SIG-M5 treated with dmso at 0.1 percent for 504 hours (cell line): ENCODE results near the gene VASP.
"Not testable (repeated sequence)": the region's sequence is repeated elsewhere in the genome, so short reads cannot be mapped to it uniquely, and the experiment has no call there.

Experiments
- DNase-seq: peaks from one replicate; lab custom pipeline; 2025; ENCODE audit not compliant: unreplicated experiment; lab: John Stamatoyannopoulos, UW

Gene VASP

DNA sequence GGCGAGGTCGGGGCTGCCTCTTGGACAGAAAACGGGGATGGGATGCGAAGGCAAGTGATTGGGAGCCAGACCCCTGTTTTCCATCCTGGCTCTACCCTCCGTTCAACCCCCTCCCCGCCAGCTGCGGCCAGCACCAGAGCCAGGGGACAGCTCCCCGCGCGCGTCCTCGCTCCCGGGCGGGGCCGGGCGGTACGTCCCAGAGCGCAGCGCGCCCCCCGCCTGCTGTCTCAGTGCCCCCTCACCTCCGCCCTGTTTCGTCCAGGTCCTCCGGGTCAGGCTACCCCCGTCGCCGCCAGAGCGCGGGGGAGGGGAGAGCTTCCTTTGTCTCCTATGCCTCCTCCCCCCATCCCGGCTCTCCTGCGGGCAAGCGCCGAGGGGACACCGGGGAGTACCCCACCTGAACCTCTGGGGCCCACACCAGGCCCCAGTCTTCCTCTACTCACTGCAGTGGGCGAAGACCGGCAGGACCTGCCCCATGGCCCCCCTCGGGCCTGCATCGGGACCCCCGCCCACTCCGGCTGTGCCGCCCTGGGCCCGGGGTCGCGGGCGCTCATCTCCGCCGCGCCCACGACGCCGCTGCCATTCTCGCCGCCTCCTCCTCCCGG, 10.8 kb upstream of the VASP start:
- DNase-seq, result no peak

DNA sequence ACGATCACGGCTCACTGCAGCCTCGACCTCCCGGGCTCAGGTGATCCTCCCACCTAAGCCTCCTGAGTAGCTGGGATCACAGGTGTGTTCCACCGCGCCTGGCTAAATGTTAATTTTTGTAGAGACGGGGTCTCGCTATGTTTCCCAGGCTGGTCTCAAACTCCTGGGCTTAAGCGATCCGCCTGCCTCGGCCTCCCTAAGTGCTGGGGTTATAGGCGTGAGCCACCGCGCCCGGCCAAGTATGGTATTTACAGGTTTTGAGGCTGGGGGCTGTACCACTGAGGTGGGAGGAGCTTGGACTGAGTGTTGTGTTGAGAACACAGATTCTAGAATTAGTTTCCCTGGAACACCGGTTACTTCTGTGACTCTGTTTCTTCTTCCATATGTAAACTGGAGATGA, 9.5 kb upstream of the VASP start:
- DNase-seq, result no peak

- DNase-seq, result peak; percentile 33
Measured at GRCh38 chr19:45498411-45499195, 8.7 kb upstream of the VASP start, which contains the start of gene PPM1N. TSS of gene PPM1N (plus strand) at chr19:45498443. CDS start at chr19:45498473, 30 bp downstream.

- no peak for DNase-seq
Measured at GRCh38 chr19:45499196-45500180, 7.8 kb upstream of the VASP start.

DNA sequence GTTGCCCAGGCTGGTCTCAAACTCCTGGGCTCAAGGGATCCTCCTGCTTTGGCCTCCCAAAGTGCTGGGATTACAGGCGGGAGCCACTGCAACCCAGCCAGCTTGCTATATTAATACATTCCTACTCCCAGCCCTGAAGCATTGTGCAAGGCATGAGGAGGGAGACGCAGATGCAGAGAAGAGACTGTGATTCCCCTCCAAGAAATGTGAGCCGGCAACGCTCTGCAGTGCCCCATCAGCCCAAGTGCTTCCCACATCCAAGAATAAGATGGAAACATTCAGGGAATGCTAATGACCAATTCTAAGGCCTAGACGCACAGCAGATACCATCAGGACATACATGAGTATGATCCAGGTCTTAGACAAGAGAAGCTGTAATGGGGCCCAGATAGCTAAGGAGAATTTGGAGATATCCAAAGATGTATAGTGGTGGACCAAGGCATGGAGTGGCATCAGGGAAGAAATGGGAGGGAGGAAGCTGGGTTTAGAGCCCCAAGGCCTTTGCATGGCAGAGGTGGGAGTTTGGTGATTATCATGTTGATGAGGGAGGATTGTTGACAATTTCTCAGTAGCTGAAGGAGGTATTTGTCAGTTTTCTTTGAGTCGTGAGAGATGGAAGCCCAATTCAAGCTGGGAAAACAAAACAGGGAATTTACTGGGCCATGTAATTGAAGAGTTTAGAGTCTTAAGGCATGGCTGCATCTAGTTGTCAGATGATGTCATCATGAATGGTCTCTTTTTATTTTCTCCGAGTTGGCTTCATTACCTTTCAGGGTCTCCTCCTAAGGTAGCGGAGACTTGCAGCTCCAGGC, 6.2 kb upstream of the VASP start:
- DNase-seq, result no peak

- DNase-seq, result no peak
Measured at GRCh38 chr19:45501730-45502014, 5.6 kb upstream of the VASP start.

GRCh38 chr19:45502111-45502510, 5.2 kb upstream of the VASP start:
- no peak for DNase-seq

DNA sequence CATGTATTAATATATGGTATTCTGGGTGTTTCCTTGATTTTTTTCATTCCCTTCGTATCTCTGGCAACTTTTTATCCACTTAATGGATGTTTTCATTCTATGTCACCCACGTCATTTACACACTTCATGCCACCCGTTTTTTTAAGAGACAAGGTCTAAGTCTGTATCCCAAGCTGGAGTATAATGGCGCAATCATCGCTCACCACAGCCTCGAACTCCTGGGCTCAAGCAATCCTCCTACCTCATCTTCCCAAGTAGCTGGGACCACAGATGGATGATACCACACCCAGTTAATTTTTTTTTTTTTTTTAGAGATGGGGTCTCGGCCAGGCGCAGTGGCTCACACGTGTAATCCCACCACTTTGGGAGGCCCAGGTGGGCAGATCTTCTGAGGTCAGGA, 3.4 kb upstream of the VASP start:
- DNase-seq, result no peak

GRCh38 chr19:45505151-45505995, 1.9 kb upstream of the VASP start:
- no peak for DNase-seq

- no peak for DNase-seq
Measured at GRCh38 chr19:45505996-45506245, 1.4 kb upstream of the VASP start.

DNA sequence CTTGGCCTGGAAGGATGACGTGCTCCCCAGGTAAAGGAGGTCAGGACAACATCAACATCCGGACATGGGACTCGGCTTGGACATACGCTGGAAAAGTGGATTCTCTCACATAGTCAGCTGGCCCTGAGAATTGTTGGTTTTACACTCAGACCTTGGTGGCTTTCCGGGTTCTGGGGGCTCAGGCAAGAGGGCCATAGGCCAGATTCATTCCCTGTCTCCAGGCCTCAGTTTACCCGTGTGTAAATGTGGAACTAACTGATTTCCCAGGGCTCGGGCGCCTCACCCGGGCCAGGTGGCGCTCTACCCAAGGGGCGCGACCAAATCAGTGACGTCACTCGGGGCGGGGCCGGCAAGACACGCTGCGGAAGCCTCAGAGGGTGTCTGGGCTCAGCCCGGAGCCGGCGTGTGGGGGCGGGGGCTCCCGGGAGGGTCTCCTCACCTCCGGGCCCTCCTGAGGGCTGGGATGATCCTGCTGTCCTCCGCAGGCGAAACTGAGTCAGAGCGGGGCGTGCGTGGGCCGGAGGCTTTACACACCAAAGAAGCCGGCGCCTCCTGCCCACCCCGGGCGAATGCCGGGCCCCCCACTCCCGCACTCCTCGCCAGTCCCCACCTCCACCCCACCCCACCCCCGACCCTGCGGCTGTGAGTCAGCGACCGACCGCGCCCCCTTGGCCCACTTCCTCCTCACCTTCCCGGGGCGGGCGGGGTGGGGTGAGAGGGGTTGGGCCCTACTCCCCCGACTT, 862 bp upstream of the VASP start:
- DNase-seq, result peak; percentile 84

- DNase-seq, result no peak
Measured at GRCh38 chr19:45507872-45508416, 665 bp downstream of the VASP start.

DNA sequence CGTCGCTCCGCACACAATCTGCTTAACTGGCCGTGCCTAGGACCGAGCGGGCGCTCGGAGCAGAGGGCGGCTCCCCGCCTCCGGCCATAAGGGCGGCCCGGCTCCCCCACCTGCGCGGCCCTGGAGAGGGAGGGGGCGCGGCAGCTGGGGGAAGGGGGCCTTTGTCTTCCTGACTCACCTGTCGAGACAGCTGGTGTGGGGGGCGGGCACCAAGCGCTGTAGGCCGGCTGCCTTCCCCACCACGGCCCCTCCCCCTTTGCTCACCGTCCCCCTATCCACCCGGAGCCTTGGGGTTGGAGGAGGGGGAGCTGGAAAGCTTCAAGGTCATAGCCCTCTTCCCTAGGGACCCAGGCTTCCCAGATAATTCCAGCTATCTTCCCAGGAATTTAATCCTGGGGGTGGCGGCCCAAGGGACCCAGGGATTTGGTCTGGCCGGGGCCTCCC, 1.2 kb downstream of the VASP start:
- DNase-seq, result no peak

DNA sequence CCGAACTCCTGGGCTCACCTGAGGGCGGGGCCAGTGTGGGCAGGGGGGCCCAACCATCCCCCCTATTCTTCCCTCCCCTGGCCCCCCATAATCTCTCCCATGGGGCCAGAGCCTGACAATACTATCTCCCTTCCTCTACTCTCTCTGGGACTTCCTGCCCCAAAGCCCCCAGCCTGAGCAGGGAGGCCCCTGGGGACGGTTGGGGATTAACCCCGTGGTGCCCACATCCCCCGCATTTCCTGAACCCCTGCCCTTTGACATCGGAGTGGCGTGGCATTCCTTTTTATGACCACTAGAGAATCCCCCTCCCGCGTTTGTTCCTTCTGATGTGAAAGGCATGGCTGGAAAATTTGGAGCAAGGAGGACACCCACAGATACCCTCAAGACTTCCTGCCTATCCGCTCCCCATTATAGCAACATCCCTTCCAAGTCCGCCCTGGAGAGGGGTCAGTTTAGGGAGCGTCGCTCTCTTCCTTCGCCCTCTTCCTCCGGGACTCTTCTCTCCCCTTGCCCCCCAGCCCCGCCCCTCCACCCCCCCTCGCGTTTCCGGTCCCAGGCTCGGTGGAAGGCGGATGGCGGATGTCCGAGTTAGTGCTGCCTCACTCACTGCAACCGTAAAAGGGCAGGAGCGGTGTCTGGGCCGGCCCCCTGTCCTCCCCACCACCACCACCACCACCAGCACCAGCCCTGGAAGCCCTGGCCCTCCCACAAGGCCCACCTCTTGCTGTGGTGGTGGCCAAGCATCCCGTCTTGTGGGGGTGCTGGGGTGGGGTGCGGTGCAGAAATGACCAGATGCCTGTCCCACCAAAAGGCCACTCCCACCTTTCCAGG, 1.8 kb downstream of the VASP start:
- DNase-seq, result no peak

- DNase-seq, result no peak
Measured at GRCh38 chr19:45509692-45510015, 2.4 kb downstream of the VASP start.

DNA sequence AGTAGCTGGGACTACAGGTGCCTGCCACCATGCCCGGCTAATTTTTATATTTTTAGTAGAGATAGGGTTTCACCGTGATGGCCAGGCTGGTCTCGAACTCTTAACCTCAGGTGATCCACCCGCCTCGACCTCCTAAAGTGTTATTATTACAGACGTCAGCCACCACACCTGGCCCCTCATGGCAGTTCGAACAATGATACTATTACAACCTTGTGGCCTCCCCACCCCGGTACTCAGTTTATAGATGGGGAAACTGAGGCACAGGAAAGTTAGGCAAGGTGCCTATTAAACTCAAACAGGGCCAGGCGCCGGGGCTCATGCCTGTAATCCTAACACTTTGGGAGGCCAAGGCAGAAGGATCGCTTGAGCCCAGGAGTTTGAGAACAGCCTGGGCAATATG, 3.1 kb downstream of the VASP start:
- not testable (repeated sequence) for DNase-seq

DNA sequence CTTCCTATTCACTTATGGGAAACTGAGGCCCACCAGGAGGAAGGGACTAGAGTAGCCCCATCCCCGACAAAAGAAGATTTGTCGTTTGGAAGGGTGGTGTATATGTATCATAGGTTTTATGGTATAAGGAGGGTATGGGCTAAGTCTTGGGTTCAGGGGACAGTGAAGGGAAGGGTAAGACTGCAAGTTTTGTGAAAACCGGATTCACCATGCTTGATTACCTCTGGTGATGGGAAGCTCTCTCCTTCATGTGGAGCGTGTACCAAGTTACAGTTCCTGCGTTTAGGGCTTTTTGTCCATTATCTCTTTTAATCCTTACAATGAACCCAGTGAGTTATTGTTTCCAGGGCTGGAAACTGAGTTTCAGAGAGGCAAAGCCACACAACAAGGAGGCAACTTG, 3.8 kb downstream of the VASP start:
- DNase-seq, result no peak

DNA sequence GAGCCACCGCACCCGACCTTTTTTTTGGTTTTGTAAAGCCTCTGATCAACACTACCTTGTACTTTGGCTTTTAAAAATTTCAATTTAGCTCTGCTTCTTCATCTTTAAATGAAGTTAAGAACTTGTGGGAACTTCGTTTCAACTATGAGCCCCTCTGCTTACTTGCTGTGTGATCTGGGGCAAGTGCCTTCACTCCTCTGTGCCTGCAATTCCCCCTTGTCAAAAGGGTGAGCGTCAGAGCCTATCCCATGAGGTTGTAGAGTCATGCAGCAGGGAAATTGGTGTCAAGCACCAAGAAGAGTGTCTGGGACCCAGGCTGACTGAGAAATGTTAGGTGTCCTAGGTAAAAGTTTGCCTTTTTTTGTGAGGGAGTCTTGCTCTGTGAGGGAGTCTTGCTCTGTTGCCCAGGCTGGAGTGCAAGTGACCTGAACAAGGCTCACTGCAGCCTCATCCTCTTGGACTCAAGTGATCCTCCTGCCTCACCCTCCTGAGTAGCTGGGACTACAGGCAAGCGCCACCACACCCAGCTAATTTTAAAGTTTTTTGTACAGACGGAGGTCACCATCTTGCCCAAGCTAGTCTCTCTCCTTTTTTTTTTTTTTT, 5.7 kb downstream of the VASP start:
- DNase-seq, result no peak
